GM12878 (cell line): ENCODE results near the gene MCM3AP. TPM values are rescaled to one million over a fixed set of nuclear protein-coding genes. Genes with fewer than 3 reads are reported as not detected.
A peak's percentile ranks its signal among the peaks of the same experiment; 100 is the strongest.

Experiments used
- ATAC-seq: fragments of 200-7000 bp; cut with Tn5 transposase; 3 replicates; pipeline ENCODE4 v1.9.1; 2020; ENCODE audit warnings: mild to moderate bottlenecking, moderate library complexity
- BruUV-seq: library from RNA; stranded (reverse); fragments of 400-500 nt; replicated peaks from 2 replicates; lab custom pipeline; 2021; lab: Mats Ljungman, UMichigan
- CTCF ChIA-PET: fragments of 300-600 bp; sonication (Branson Sonifier 250); formaldehyde crosslinking; extraction: SDS; loops from one replicate; lab custom pipeline; 2021; ENCODE audit warnings: inconsistent platforms; lab: Yijun Ruan, JAX
- POLR2A ChIA-PET: fragments of 350-600 bp; formaldehyde crosslinking; extraction: SDS; loops from one replicate; lab custom pipeline; 2021; ENCODE audit warnings: inconsistent platforms; lab: Charles Lee
- RAD21 ChIA-PET: fragments of 300-600 bp; sonication (Branson Sonifier 250); formaldehyde crosslinking; loops from one replicate; lab custom pipeline; 2023; ENCODE audit warnings: antibody characterized with exemption; ENCODE audit not compliant: unreplicated experiment; lab: Charles Lee
- SMC1A ChIA-PET: fragments of 300-600 bp; sonication (Branson Sonifier 250); formaldehyde crosslinking; loops from one replicate; lab custom pipeline; 2023; ENCODE audit not compliant: unreplicated experiment, uncharacterized antibody; lab: Charles Lee
- DNase-seq: peaks from one replicate; pipeline ENCODE4 v3.0.0-alpha.2; 2011; ENCODE audit warnings: low read depth, low spot score
- FAIRE-seq: peaks from 3 replicates; lab custom pipeline; 2011; peaks lifted over from hg19 to GRCh38; lab: Jason Lieb, UNC
- H2AFZ ChIP-seq: 2 replicates; pipeline ENCODE4 v1.6.0; 2011; ENCODE audit warnings: low read depth, low read length, control low read depth; ENCODE audit not compliant: control insufficient read depth
- H3K27ac ChIP-seq: 2 replicates; pipeline ENCODE4 v1.5.1; 2011; ENCODE audit warnings: control low read depth; ENCODE audit not compliant: control insufficient read depth, insufficient read depth
- H3K27me3 ChIP-seq, 2 experiments: replicated peaks in 1 of 2; 2 replicates each; pipeline versions ENCODE4 v1.6.0 to v1.6.1; 2011; ENCODE audit warnings: low read length in 1 of 2; ENCODE audit not compliant: control insufficient read depth in 2 of 2, insufficient read depth in 2 of 2
- H3K36me3 ChIP-seq, 2 experiments: 2 replicates each; pipeline ENCODE4 v1.5.1; 2011; ENCODE audit warnings: low read length in 1 of 2; ENCODE audit not compliant: control insufficient read depth in 2 of 2, insufficient read depth in 2 of 2
- H3K4me1 ChIP-seq: 2 replicates; pipeline ENCODE4 v1.6.1; 2011; ENCODE audit warnings: mild to moderate bottlenecking, low read length, moderate library complexity, mixed read lengths; ENCODE audit not compliant: control insufficient read depth, insufficient read depth
- H3K4me2 ChIP-seq: 2 replicates; pipeline ENCODE4 v1.6.0; 2011; ENCODE audit warnings: control low read depth; ENCODE audit not compliant: control insufficient read depth, insufficient read depth
- H3K4me3 ChIP-seq: fragments of 200-600 bp; sonication (generic); 2 replicates; pipeline ENCODE4 v1.5.1; 2016
- H3K79me2 ChIP-seq: 2 replicates; pipeline ENCODE4 v1.6.0; 2011; ENCODE audit warnings: low read length; ENCODE audit not compliant: control insufficient read depth, insufficient read depth
- H3K9ac ChIP-seq: 2 replicates; pipeline ENCODE4 v1.8.0; 2011; ENCODE audit warnings: low read length, control low read depth, mixed read lengths; ENCODE audit not compliant: control insufficient read depth, insufficient read depth
- H3K9me3 ChIP-seq: replicated peaks from 3 replicates; pipeline ENCODE4 v1.5.1; 2011; ENCODE audit warnings: mild to moderate bottlenecking, low read length; ENCODE audit not compliant: control insufficient read depth, insufficient read depth
- H4K20me1 ChIP-seq: 2 replicates; pipeline ENCODE4 v1.6.0; 2011; ENCODE audit not compliant: control insufficient read depth, insufficient read depth
- BCL11A ChIP-seq: IDR thresholded peaks from 2 replicates; pipeline ENCODE4 v1.6.1; 2011; ENCODE audit warnings: low read depth, low read length
- BMI1 ChIP-seq: fragments of 450-650 bp; IDR thresholded peaks from 2 replicates; pipeline ENCODE4 v1.6.1; 2016; ENCODE audit warnings: mild to moderate bottlenecking, moderate library complexity, borderline replicate concordance
- E4F1 ChIP-seq: fragments of 450-650 bp; IDR thresholded peaks from 2 replicates; pipeline ENCODE4 v1.6.1; 2018; ENCODE audit warnings: borderline replicate concordance, mild to moderate bottlenecking; ENCODE audit not compliant: partially characterized antibody
- KDM1A ChIP-seq: fragments of 200-600 bp; sonication (generic); IDR thresholded peaks from 2 replicates; pipeline ENCODE4 v1.6.1; 2016; ENCODE audit warnings: borderline replicate concordance
- NBN ChIP-seq: fragments of 450-650 bp; IDR thresholded peaks from 2 replicates; pipeline ENCODE4 v1.6.1; 2016
- RB1 ChIP-seq: fragments of 450-650 bp; formaldehyde crosslinking; IDR thresholded peaks from 2 replicates; pipeline ENCODE4 v1.6.1; 2017; ENCODE audit warnings: mild to moderate bottlenecking, borderline replicate concordance
- SIX5 ChIP-seq: IDR thresholded peaks from 2 replicates; pipeline ENCODE4 v1.6.1; 2011; ENCODE audit warnings: mild to moderate bottlenecking, low read depth, low read length, moderate library complexity; ENCODE audit not compliant: severe bottlenecking
- SKIL ChIP-seq: fragments of 450-650 bp; IDR thresholded peaks from 2 replicates; pipeline ENCODE4 v1.6.1; 2017; ENCODE audit warnings: mild to moderate bottlenecking, low read depth, inconsistent platforms; ENCODE audit not compliant: poor library complexity, severe bottlenecking
- SP1 ChIP-seq: IDR thresholded peaks from one replicate; pipeline ENCODE4 v1.6.1; 2011; ENCODE audit warnings: low read depth, low read length
- SREBF1 ChIP-seq: IDR thresholded peaks from 2 replicates; pipeline ENCODE4 v1.6.1; 2012; ENCODE audit warnings: mild to moderate bottlenecking, low read length
- ZBED1 ChIP-seq: IDR thresholded peaks from 2 replicates; pipeline ENCODE4 v1.6.1; 2016; ENCODE audit warnings: borderline replicate concordance
- WGBS: methylation state at CpG from one replicate; pipeline ENCODE4 v1.1.6; 2016; ENCODE audit warnings: low lambda C conversion rate; ENCODE audit not compliant: insufficient replicate concordance, insufficient coverage; ENCODE audit errors: missing lambda C conversion rate; 5-methylcytosine and 5-hydroxymethylcytosine counted together
- in situ Hi-C: fragments of 300-500 bp; cut with MboI; formaldehyde crosslinking; loops from 9 replicates; pipeline ENCODE4 v1.14.3; 2018; ENCODE audit warnings: mixed read lengths
- intact Hi-C: fragments of 100-400 bp; cut with micrococcal nuclease; formaldehyde crosslinking; loops from one replicate; pipeline ENCODE4 v1.14.2; 2022; ENCODE audit not compliant: unreplicated experiment
- polyA plus RNA-seq, 11 experiments: library from polyadenylated mRNA; depleted of rRNA in 4 of 11; unstranded in 6 of 11; stranded (reverse) in 5 of 11; fragments of >200 nt; fragmentation: Nextera tagmentation in 4 of 11; fragmentation: Illumina TruSeq in 1 of 11; extraction: Ambion mirVana in 4 of 11; extraction: Trizol in 1 of 11; gene quantifications; 1 replicate in 1 of 11; 2 replicates in 10 of 11; pipeline versions ENCODE4 v1.2.1 to v1.2.3, GENCODE V29; 2011 to 2016; ENCODE audit warnings: inconsistent platforms in 2 of 11, missing spikeins in 2 of 11, low read depth in 1 of 11
- total RNA-seq, 4 experiments: library from RNA; depleted of rRNA in 3 of 4; stranded (reverse); fragments of >200 nt in 3 of 4; fragmentation: Illumina TruSeq in 1 of 4; extraction: Trizol in 1 of 4; gene quantifications; 2 replicates each; pipeline versions ENCODE4 v1.2.1 to v1.2.3, GENCODE V29; 2013 to 2021
- TF ChIP-seq, protein P1 (sequence below): fragments of 450-650 bp; IDR thresholded peaks from 2 replicates; pipeline ENCODE4 v1.6.1; 2014; ENCODE audit warnings: mild to moderate bottlenecking
- TF ChIP-seq, protein P2 (sequence below): fragments of 450-650 bp; IDR thresholded peaks from 2 replicates; pipeline ENCODE4 v1.6.1; 2016; ENCODE audit warnings: mild to moderate bottlenecking

MCM3AP gene
- total and polyA plus RNA-seq, 10 of the 15 experiments (the other 5 are each of a cell fraction or from before 2014, with no cell fraction given): 6.1 to 95.7 (median 47.0) TPM

DNA sequence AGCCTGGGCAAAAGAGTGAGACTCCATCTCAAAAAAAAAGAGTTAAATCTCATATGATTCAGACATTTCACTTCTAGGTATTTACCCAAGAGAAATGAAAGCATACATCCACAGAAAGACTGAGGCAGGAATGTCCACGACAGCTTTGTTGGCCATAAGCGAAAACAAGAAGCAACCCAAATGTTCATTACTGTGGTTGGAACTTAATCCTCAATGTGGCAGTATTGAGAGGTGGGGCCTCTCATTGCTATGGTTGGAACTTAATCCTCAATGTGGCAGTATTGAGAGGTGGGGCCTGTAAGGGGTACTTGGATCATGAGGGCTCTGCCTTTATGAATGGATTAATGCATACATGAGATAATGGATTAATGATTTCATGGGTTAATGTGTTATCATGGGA is 23.0 kb upstream of the MCM3AP start (continued):
- no peak for TF ChIP-seq E4F1
- no peak for TF ChIP-seq KDM1A
- no peak for TF ChIP-seq SREBF1
- no peak for TF ChIP-seq SP1
- no peak for TF ChIP-seq BMI1
- no peak for TF ChIP-seq BCL11A

- Histone ChIP-seq H3K79me2 (no peaks in the 10 kb centered on the region), H3K4me3 (no peak overlapping the region), H2AFZ (no peak overlapping the region), H4K20me1 (no peaks in the 10 kb centered on the region), H3K27me3 (no peaks in the 10 kb centered on the region), H3K9ac (no peak overlapping the region), H3K36me3 (peaks cover 0 to 2% of the 10 kb centered on the region in 2 experiments; a peak in 3 of 4 replicates), H3K4me1 (no peaks in the 10 kb centered on the region), H3K4me2 (no peak overlapping the region), H3K27ac (no peak overlapping the region), H3K9me3 (no peaks in the 10 kb centered on the region)
- RAD21 ChIA-PET: no interaction called here
- intact Hi-C loops: no loop called here
- in situ Hi-C loops: no loop called here
- peak; percentile 73 for ATAC-seq
- no peak for DNase-seq
- no TSS peak for BruUV-seq
- SMC1A ChIA-PET: no interaction called here
- CTCF ChIA-PET: no interaction called here
- 0% methylated on average over 2 of the region's 2 CpGs for WGBS
- no peak for FAIRE-seq
- POLR2A ChIA-PET: interaction anchor here (1.2 kb wide), 1 partner anchor 40 kb away, joined by 4 read pairs; no protein-coding TSS in a partner anchor
- TF ChIP-seq RB1 (no peak), NBN (no peak), SKIL (no peak), ZBED1 (no peak), SIX5 (no peak)
- TF ChIP-seq, protein P1, sequence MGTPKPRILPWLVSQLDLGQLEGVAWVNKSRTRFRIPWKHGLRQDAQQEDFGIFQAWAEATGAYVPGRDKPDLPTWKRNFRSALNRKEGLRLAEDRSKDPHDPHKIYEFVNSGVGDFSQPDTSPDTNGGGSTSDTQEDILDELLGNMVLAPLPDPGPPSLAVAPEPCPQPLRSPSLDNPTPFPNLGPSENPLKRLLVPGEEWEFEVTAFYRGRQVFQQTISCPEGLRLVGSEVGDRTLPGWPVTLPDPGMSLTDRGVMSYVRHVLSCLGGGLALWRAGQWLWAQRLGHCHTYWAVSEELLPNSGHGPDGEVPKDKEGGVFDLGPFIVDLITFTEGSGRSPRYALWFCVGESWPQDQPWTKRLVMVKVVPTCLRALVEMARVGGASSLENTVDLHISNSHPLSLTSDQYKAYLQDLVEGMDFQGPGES: no peak
- TF ChIP-seq, protein P2, sequence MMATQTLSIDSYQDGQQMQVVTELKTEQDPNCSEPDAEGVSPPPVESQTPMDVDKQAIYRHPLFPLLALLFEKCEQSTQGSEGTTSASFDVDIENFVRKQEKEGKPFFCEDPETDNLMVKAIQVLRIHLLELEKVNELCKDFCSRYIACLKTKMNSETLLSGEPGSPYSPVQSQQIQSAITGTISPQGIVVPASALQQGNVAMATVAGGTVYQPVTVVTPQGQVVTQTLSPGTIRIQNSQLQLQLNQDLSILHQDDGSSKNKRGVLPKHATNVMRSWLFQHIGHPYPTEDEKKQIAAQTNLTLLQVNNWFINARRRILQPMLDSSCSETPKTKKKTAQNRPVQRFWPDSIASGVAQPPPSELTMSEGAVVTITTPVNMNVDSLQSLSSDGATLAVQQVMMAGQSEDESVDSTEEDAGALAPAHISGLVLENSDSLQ: peak; percentile 18; the same call in 1 of the 2 replicates
Observed at GRCh38 chr21:46307625-46308024, 22.2 kb upstream of the MCM3AP start.
